Urinary bladder (tissue), 4 donors: ENCODE data around the gene PTPN14. TPM values are rescaled to one million over a fixed set of nuclear protein-coding genes. Genes with fewer than 3 reads are reported as not detected.

Experiments used
- DNase-seq: peaks from one replicate; pipeline ENCODE4 v3.0.0-alpha.2; 2015; ENCODE audit errors: extremely low spot score
- H3K27ac ChIP-seq: one replicate; pipeline ENCODE4 v1.5.1; 2013; ENCODE audit warnings: low read depth, mild to moderate bottlenecking, moderate library complexity
- H3K36me3 ChIP-seq: one replicate; pipeline ENCODE4 v1.6.1; 2013; ENCODE audit warnings: mild to moderate bottlenecking, moderate library complexity; ENCODE audit not compliant: insufficient read depth
- H3K4me1 ChIP-seq: one replicate; pipeline ENCODE4 v1.6.1; 2013; ENCODE audit warnings: mild to moderate bottlenecking, moderate library complexity; ENCODE audit not compliant: insufficient read depth
- H3K4me3 ChIP-seq: one replicate; pipeline ENCODE4 v1.5.1; 2013; ENCODE audit warnings: low read depth, low read length
- WGBS: extraction: QIAGEN DNeasy Blood & Tissue Kit; methylation state at CpG from one replicate; pipeline ENCODE4 v1.1.7; 2013; 5-methylcytosine and 5-hydroxymethylcytosine counted together
- polyA plus RNA-seq: library from polyadenylated mRNA; stranded (reverse); fragments of 200-250 nt; gene quantifications from one replicate; pipeline ENCODE4 v1.2.3, GENCODE V29; 2013
- total RNA-seq: library from RNA; depleted of rRNA; stranded (reverse); fragments of >200 nt; gene quantifications from one replicate; pipeline ENCODE4 v1.2.3, GENCODE V29; 2014
- donor health status: healthy with polysubstance abuse.
- donor health status: healthy.

Gene PTPN14
- total and polyA plus RNA-seq, 2 donors, result 9.0 to 39.2 TPM

DNA sequence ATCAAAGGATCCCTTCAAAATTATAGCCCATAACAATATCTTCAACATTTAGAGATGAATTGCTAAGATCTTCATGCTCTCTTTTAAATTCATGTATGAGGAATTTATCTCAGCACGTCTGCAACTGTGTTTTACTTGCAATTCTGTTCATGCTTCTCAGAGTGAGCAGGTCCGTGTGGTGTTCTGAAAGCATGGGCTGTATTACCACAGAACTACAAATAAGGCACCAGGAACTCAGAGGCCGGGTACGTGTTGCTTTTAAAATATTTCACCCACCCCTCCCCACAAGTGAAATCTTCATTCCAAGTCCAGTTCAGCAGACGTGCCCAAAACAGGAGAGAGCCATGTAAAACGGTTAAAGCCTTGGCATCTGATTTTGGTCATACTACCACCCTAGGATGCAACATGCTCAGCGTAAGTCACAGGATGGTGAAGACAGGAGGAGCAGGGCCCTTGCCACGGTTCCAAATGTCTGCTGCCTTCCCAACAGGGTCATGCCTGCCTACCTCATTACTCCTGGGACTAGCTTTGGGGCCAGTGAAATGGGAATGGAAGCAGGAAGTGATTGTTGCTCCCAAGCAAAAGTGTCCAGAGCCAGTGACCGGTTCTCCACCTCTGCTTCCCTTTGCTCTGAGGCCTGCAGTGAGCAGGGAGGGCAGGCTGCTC, 133.7 kb downstream of the PTPN14 start:
- H3K4me3 ChIP-seq, result no peak overlapping the region
- H3K4me1 ChIP-seq, result no peaks in the 10 kb centered on the region
- no peaks in the 10 kb centered on the region for H3K36me3 ChIP-seq
- DNase-seq, result no peak
- 63% methylated on average over 9 of the region's 9 CpGs for WGBS
- H3K27ac ChIP-seq, result no peak overlapping the region

- DNase-seq, result no peak
- H3K27ac ChIP-seq, result no peak overlapping the region
- no peaks in the 10 kb centered on the region for H3K4me1 ChIP-seq
- H3K4me3 ChIP-seq, result no peak overlapping the region
- WGBS, result 76% methylated on average over 2 of the region's 2 CpGs
- no peaks in the 10 kb centered on the region for H3K36me3 ChIP-seq
Measured at GRCh38 chr1:214416858-214417257, 134.5 kb downstream of the PTPN14 start.

- 28% methylated on average over 2 of the region's 2 CpGs for WGBS
- Histone ChIP-seq H3K36me3 (no peaks in the 10 kb centered on the region), H3K27ac (no peak overlapping the region), H3K4me1 (no peaks in the 10 kb centered on the region), H3K4me3 (no peak overlapping the region)
- DNase-seq, result no peak
Measured at GRCh38 chr1:214416417-214416816, 135.0 kb downstream of the PTPN14 start.

DNA sequence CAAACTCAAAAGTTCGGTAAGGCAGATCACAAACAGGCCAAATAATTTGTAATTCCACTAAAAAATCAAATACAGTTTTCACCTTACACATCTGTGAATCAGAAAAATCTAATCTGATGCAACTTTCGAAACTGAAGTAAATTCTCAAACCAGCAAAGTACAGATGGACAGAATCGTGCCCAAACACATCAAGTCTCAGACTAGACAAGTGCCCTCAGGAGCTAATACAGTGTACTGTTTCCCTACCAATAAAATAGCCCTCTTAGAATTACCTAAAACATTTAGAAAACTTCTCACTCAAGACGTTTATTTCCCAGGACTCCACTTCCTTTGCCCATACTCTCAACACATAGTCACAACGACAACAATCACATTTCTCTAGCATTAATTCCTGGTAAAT, 136.3 kb downstream of the PTPN14 start:
- no peaks in the 10 kb centered on the region for H3K4me1 ChIP-seq
- no peak overlapping the region for H3K4me3 ChIP-seq
- no peaks in the 10 kb centered on the region for H3K36me3 ChIP-seq
- no peak for DNase-seq
- no peak overlapping the region for H3K27ac ChIP-seq
- WGBS, result 83% methylated on average over 5 of the region's 5 CpGs

DNA sequence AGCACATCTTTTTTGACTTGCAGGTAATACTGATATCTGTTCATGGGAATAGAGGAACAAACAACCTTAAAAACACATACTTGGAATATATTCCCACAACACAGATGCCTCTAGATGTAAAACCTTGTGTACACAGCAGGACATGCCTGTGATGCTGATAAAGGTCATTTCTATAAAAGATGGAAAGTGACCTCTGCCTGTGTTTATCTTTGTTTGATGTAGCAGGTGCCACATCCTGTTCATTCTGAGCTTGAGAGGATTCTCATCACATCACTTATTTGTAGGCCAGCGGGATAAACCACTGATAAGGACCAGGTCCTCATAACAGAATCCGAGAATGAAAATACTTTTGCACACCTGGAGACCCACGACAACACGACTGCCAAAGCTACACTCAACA, 136.7 kb downstream of the PTPN14 start:
- WGBS, result 85% methylated on average over 4 of the region's 4 CpGs
- no peaks in the 10 kb centered on the region for H3K4me1 ChIP-seq
- no peak for DNase-seq
- H3K27ac ChIP-seq, result no peak overlapping the region
- H3K4me3 ChIP-seq, result no peak overlapping the region
- no peaks in the 10 kb centered on the region for H3K36me3 ChIP-seq

DNA sequence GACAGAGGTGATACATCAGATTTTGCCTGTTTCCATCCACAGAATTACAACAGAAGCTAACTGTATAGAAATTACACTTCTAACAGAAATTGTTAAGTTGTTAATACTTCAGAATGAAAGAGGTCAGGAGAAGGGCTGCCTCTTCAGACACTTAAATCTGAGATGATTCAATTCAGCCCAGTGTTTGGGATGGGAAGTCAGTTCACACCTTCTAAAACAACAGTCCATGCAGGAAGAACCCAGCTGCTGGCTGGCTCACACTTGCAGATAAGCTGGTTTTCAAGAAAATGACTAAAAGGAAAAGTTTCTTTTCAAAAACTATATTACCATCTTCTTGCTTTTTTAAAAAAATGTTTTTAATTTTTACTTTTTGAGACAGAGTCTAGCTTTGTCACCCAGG, 138.1 kb downstream of the PTPN14 start:
- no peak overlapping the region for H3K27ac ChIP-seq
- no peak for DNase-seq

GRCh38 chr1:214404571-214405213, 146.7 kb downstream of the PTPN14 start:
- no peak for DNase-seq
- WGBS, result 84% methylated on average over 9 of the region's 9 CpGs

More for the DNA sequence above, 138.1 kb downstream of the PTPN14 start:
- no peaks in the 10 kb centered on the region for H3K36me3 ChIP-seq
- no peaks in the 10 kb centered on the region for H3K4me1 ChIP-seq
- no peak overlapping the region for H3K4me3 ChIP-seq

DNA sequence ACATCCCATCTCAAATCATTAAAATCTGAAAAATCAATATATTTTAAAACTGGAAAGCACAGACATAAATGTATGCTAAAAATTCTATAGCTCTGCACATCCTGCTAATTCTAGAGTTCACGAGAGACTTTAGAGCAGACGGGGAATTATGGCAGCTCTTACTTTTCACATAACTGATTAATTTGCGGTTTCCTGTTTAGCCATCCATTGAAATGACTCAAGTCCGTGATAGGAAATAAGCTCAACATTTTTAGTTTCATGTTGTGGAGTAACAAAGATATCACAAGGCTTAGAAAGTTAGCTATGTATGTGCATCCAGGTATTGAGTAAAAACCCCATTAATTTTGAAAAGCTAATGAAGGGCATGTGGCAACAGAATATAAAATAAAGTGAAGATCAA, 147.2 kb downstream of the PTPN14 start:
- no peak for DNase-seq
- 81% methylated on average over 4 of the region's 4 CpGs for WGBS
- H3K27ac ChIP-seq, result no peak overlapping the region
- no peak overlapping the region for H3K4me3 ChIP-seq
- H3K4me1 ChIP-seq, result no peaks in the 10 kb centered on the region
- H3K36me3 ChIP-seq, result no peaks in the 10 kb centered on the region

More at GRCh38 chr1:214404571-214405213, 146.7 kb downstream of the PTPN14 start:
- Histone ChIP-seq H3K4me3 (no peak overlapping the region), H3K27ac (no peak overlapping the region), H3K36me3 (no peaks in the 10 kb centered on the region), H3K4me1 (no peaks in the 10 kb centered on the region)

GRCh38 chr1:214403431-214403830, 148.0 kb downstream of the PTPN14 start:
- WGBS, result 78% methylated on average over 5 of the region's 5 CpGs
- no peaks in the 10 kb centered on the region for H3K4me1 ChIP-seq
- no peaks in the 10 kb centered on the region for H3K36me3 ChIP-seq
- no peak overlapping the region for H3K4me3 ChIP-seq
- no peak overlapping the region for H3K27ac ChIP-seq
- DNase-seq, result no peak

GRCh38 chr1:214402613-214403083, 148.8 kb downstream of the PTPN14 start:
- Histone ChIP-seq H3K27ac (no peak overlapping the region), H3K4me3 (no peak overlapping the region), H3K36me3 (no peaks in the 10 kb centered on the region), H3K4me1 (no peaks in the 10 kb centered on the region)
- DNase-seq, result no peak
- WGBS, result 24% methylated on average over 3 of the region's 3 CpGs

GRCh38 chr1:214401666-214402065, 149.7 kb downstream of the PTPN14 start:
- WGBS, result 73% methylated on average over 3 of the region's 3 CpGs
- Histone ChIP-seq H3K4me1 (no peaks in the 10 kb centered on the region), H3K4me3 (no peak overlapping the region), H3K36me3 (peaks cover 3% of the 10 kb centered on the region), H3K27ac (no peak overlapping the region)
- no peak for DNase-seq

DNA sequence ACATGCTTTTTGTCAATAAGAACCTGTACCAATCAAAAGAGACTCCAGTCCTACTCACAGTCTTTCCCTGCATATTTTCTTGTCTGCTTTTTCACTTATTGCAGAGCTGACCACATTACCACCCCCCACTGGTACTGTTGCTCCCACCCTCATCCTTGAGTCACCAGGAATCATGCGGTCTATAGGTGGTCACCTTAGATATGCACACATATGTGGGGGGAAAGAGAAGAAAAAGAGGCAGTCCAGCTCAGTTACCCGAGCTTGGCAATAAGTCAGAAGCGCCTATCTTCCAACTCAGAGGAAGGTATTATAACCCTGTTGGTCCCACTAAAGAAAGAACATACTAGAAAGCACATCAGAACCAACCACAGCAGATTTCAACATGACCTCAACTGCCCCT, 151.3 kb downstream of the PTPN14 start:
- no peak overlapping the region for H3K27ac ChIP-seq
- no peak overlapping the region for H3K4me3 ChIP-seq
- DNase-seq, result no peak
- peaks cover 3% of the 10 kb centered on the region for H3K36me3 ChIP-seq
- H3K4me1 ChIP-seq, result no peaks in the 10 kb centered on the region
- WGBS, result 95% methylated on average over 3 of the region's 3 CpGs

DNA sequence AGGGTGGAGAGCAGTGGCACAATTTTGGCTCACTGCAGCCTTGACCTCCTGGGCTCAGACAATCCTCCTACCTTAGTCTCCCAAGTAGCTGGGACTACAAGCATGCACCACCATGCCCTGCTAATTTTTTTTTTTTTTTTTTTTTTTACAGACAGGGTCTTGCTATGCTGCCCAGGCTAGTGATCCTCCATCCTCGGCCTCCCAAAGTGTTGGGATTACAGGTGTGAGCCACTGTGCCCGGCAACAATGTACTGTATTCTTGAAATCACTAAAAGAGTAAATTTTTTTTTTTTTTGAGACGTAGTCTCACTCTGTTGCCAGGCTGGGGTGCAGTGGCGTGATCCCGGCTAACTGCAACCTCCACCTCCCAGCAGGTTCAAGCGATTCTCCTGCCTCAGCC, 152.9 kb downstream of the PTPN14 start:
- Histone ChIP-seq H3K27ac (no peak overlapping the region), H3K4me3 (no peak overlapping the region), H3K36me3 (peaks cover 3% of the 10 kb centered on the region), H3K4me1 (no peaks in the 10 kb centered on the region)
- DNase-seq, result no peak
- WGBS, result 98% methylated on average over 6 of the region's 6 CpGs

DNA sequence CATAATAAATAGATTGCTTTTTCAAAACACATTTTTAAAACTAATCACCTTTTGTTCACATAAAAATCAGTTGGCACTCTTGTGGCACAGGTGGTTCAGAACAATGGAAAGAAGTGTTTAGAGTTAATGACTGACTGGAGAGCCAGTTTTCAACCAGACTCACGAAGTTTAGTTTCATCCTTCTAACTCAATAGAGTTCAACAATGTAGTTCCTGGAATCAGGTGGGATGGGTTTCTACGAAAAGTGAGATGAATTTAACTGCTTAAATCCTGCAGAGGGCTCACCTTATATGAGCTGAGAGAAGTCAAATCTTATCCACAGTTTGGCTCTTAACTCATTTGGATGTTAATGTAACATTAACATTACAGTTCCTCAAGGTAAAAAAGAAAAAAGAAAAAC, 153.9 kb downstream of the PTPN14 start:
- no peak for DNase-seq
- WGBS, result 80% methylated on average over 2 of the region's 2 CpGs

More for the DNA sequence above, 153.9 kb downstream of the PTPN14 start:
- Histone ChIP-seq H3K4me1 (no peaks in the 10 kb centered on the region), H3K4me3 (no peak overlapping the region), H3K27ac (no peak overlapping the region), H3K36me3 (peaks cover 3% of the 10 kb centered on the region)
